H1 (cell line): ENCODE results near the gene LITAFD. TPM values are rescaled to one million over a fixed set of nuclear protein-coding genes. Genes with fewer than 3 reads are reported as not detected.

ENCODE experiments used
- CEBPB ChIP-seq: IDR thresholded peaks from 2 replicates; pipeline ENCODE4 v1.6.1; 2012; ENCODE audit warnings: low read depth, low read length
- NANOG ChIP-seq: IDR thresholded peaks from 2 replicates; pipeline ENCODE4 v1.6.1; 2011; ENCODE audit warnings: low read length, low read depth, mild to moderate bottlenecking, inconsistent platforms; ENCODE audit not compliant: insufficient read depth, poor library complexity, severe bottlenecking
- POU5F1 ChIP-seq: IDR thresholded peaks from 2 replicates; pipeline ENCODE4 v1.6.1; 2011; ENCODE audit warnings: low read depth, mild to moderate bottlenecking, low read length, moderate library complexity
- RAD21 ChIP-seq, 2 experiments: IDR thresholded peaks in 1 of 2; conservative IDR thresholded peaks in 1 of 2; 2 replicates each; pipeline ENCODE4 v1.6.1; 2011; ENCODE audit warnings: low read depth in 2 of 2, low read length in 2 of 2, improper control_type of control experiment in 1 of 2, inconsistent platforms in 1 of 2, mild to moderate bottlenecking in 1 of 2, moderate library complexity in 1 of 2
- YY1 ChIP-seq: IDR thresholded peaks from 2 replicates; pipeline ENCODE4 v1.6.1; 2011; ENCODE audit warnings: low read depth, mild to moderate bottlenecking, low read length
- polyA plus RNA-seq, 7 experiments: library from polyadenylated mRNA; depleted of rRNA in 3 of 7; stranded (reverse) in 5 of 7; unstranded in 2 of 7; fragments of >200 nt in 5 of 7; fragments of 200-250 nt in 2 of 7; gene quantifications; 1 replicate in 5 of 7; 2 replicates in 1 of 7; 4 replicates in 1 of 7; pipeline versions ENCODE4 v1.2.1 to v1.2.3, GENCODE V29; 2011 to 2013; ENCODE audit warnings: missing spikeins in 2 of 7, mixed read lengths in 2 of 7
- total RNA-seq: library from RNA; stranded (reverse); fragmentation: NEBNext Ultra II Directional; extraction: Animal tissue kit (Norgen Biotek cat#: 25700); gene quantifications from 2 replicates; pipeline ENCODE4 v1.2.1, GENCODE V29; 2021
- TF ChIP-seq, protein P1 (sequence below): IDR thresholded peaks from 2 replicates; pipeline ENCODE4 v1.6.1; 2012; ENCODE audit warnings: low read length, inconsistent platforms
- TF ChIP-seq, protein P2 (sequence below): IDR thresholded peaks from 2 replicates; pipeline ENCODE4 v1.6.1; 2011; ENCODE audit warnings: low read length, improper control_type of control experiment

Gene LITAFD
- total and polyA plus RNA-seq, 2 of the 8 experiments (the other 6 are each of a cell fraction or from before 2014, with no cell fraction given) = not detected

DNA sequence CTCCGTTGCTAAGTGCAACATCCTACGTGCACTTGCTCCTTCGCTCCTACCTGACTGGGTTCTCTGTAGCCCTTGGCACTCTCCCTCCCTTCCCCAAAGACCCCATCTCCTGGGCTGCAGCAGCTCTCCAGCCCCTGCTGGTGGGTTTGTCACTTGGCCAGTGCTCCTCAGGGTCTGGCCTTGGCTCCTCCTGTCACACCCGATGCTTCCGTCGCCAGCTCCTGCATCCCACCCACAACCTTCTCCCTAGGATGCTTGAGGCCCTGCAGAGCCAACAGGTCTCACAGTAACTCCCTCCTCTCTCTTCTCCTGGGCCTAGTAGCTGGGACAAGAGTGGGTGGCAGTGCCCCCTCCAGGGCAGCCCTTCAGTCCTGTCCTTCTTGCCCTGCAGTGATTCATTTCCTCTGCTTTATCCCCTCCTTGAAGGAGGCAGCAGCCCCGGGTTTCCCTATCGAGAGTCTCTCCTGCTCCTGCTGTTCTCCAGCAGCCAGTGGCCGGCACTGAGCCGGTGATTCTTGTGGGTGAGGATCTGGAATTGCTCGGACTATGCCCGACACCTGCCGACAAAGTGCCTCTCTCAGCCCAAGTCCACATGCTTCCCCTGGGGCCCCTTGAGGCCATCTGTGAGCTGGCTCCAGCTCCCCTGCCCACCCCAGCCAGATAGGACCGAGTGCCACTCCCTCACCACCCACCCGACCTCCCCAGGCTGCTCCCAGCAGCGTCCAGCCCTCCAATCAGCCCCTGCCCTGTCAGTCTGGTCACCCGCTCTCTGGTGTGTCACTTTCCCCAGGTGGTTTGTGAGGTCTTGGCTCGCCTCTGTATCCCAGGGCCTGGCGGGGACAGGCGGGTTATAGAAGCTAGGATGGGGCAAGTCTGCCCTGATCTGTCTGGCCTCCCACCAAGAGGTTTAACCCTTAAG, 3.8 kb downstream of the LITAFD start (continued):
- TF ChIP-seq, protein P1, sequence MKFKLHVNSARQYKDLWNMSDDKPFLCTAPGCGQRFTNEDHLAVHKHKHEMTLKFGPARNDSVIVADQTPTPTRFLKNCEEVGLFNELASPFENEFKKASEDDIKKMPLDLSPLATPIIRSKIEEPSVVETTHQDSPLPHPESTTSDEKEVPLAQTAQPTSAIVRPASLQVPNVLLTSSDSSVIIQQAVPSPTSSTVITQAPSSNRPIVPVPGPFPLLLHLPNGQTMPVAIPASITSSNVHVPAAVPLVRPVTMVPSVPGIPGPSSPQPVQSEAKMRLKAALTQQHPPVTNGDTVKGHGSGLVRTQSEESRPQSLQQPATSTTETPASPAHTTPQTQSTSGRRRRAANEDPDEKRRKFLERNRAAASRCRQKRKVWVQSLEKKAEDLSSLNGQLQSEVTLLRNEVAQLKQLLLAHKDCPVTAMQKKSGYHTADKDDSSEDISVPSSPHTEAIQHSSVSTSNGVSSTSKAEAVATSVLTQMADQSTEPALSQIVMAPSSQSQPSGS = no peak
- peak in 1 of 2 experiments; percentile 30; a peak in 2 of 4 replicates for TF ChIP-seq RAD21 (IDR thresholded peaks at IDR 0.05 in 1 of 2, conservative IDR thresholded peaks at IDR 0.05 in 1 of 2; ENCODE audit: low read depth in 2 of 2, low read length in 2 of 2)
- no peak for TF ChIP-seq YY1
- TF ChIP-seq NANOG = no peak
- TF ChIP-seq, protein P2, sequence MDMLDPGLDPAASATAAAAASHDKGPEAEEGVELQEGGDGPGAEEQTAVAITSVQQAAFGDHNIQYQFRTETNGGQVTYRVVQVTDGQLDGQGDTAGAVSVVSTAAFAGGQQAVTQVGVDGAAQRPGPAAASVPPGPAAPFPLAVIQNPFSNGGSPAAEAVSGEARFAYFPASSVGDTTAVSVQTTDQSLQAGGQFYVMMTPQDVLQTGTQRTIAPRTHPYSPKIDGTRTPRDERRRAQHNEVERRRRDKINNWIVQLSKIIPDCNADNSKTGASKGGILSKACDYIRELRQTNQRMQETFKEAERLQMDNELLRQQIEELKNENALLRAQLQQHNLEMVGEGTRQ = no peak
- no peak for TF ChIP-seq POU5F1
- no peak for TF ChIP-seq CEBPB
